HepG2 (cell line): Measurements from ENCODE around the gene PRDX3. TPM values are rescaled to one million over a fixed set of nuclear protein-coding genes. Genes with fewer than 3 reads are reported as not detected.
A peak's percentile ranks its signal among the peaks of the same experiment; 100 is the strongest.

Experiments
- HMG20A ChIP-seq: IDR thresholded peaks from 2 replicates; pipeline ENCODE4 v1.6.1; 2016; ENCODE audit warnings: borderline replicate concordance
- MXD4 ChIP-seq: IDR thresholded peaks from 2 replicates; pipeline ENCODE4 v1.6.1; 2016; ENCODE audit warnings: mild to moderate bottlenecking, missing biosample characterization, missing genetic modification reagents
- POGK ChIP-seq: sonication (generic); formaldehyde crosslinking; conservative IDR thresholded peaks from 2 replicates; pipeline ENCODE4 v1.8.0; 2022; ENCODE audit warnings: mild to moderate bottlenecking, moderate library complexity, missing genetic modification reagents
- POLR2A ChIP-seq, 2 experiments: IDR thresholded peaks; 2 replicates each; pipeline ENCODE4 v1.6.1; 2011; ENCODE audit warnings: low read depth in 2 of 2, low read length in 2 of 2, mild to moderate bottlenecking in 1 of 2, moderate library complexity in 1 of 2; ENCODE audit not compliant: insufficient read depth in 1 of 2
- RCOR2 ChIP-seq: IDR thresholded peaks from 2 replicates; pipeline ENCODE4 v1.6.1; 2016; ENCODE audit warnings: missing biosample characterization, missing genetic modification reagents
- RXRB ChIP-seq: IDR thresholded peaks from 2 replicates; pipeline ENCODE4 v1.6.1; 2016; ENCODE audit warnings: borderline replicate concordance, missing genetic modification reagents, missing compliant biosample characterization
- STAT5B ChIP-seq: sonication (generic); formaldehyde crosslinking; IDR thresholded peaks from 2 replicates; pipeline ENCODE4 v1.4.0; 2020; ENCODE audit warnings: missing genetic modification reagents
- THAP11 ChIP-seq: IDR thresholded peaks from 2 replicates; pipeline ENCODE4 v1.6.1; 2016; ENCODE audit warnings: missing biosample characterization, missing genetic modification reagents
- ZBTB20 ChIP-seq: sonication (generic); formaldehyde crosslinking; IDR thresholded peaks from 2 replicates; pipeline ENCODE4 v1.8.1; 2023; ENCODE audit warnings: missing genetic modification reagents, low read depth, mild to moderate bottlenecking, borderline replicate concordance
- ZFX ChIP-seq: sonication (generic); formaldehyde crosslinking; IDR thresholded peaks from 2 replicates; pipeline ENCODE4 v1.4.0; 2020; ENCODE audit warnings: mild to moderate bottlenecking, low read depth, missing genetic modification reagents, moderate library complexity
- ZNF414 ChIP-seq: sonication (generic); formaldehyde crosslinking; IDR thresholded peaks from 2 replicates; pipeline ENCODE4 v1.5.0; 2020; ENCODE audit warnings: missing genetic modification reagents
- polyA plus RNA-seq, 8 experiments: library from polyadenylated mRNA; depleted of rRNA in 3 of 8; stranded (reverse) in 7 of 8; unstranded in 1 of 8; fragments of >200 nt; fragmentation: Illumina TruSeq in 4 of 8; extraction: Trizol in 4 of 8; gene quantifications; 2 replicates each; pipeline versions ENCODE4 v1.2.1 to v1.2.3, GENCODE V29; 2011 to 2016; ENCODE audit warnings: low read depth in 4 of 8, missing spikeins in 1 of 8, mixed read lengths in 1 of 8; ENCODE audit not compliant: insufficient read depth in 1 of 8
- total RNA-seq, 5 experiments: library from RNA; depleted of rRNA; stranded (reverse); fragments of >200 nt; fragmentation: Illumina TruSeq; extraction: Trizol; gene quantifications; 2 replicates each; pipeline ENCODE4 v1.2.3, GENCODE V29; 2016; ENCODE audit warnings: low read depth in 1 of 5
- TF ChIP-seq, protein P1 (sequence below): IDR thresholded peaks from 2 replicates; pipeline ENCODE4 v1.4.0; 2020; ENCODE audit warnings: mild to moderate bottlenecking, missing genetic modification reagents
- TF ChIP-seq, protein P2 (sequence below): IDR thresholded peaks from 2 replicates; pipeline ENCODE4 v1.6.1; 2016; ENCODE audit warnings: missing biosample characterization, missing genetic modification reagents, low read depth
- TF ChIP-seq, protein P3 (sequence below): sonication (generic); formaldehyde crosslinking; conservative IDR thresholded peaks from 2 replicates; pipeline ENCODE4 v1.8.1; 2023; ENCODE audit warnings: missing genetic modification reagents
- TF ChIP-seq, protein P4 (sequence below): sonication (generic); formaldehyde crosslinking; IDR thresholded peaks from 2 replicates; pipeline ENCODE4 v1.4.0; 2020; ENCODE audit warnings: missing genetic modification reagents

PRDX3 gene
- total and polyA plus RNA-seq, 2 of the 13 experiments (the other 11 are each of a cell fraction or from before 2014, with no cell fraction given): 407 to 565 TPM

DNA sequence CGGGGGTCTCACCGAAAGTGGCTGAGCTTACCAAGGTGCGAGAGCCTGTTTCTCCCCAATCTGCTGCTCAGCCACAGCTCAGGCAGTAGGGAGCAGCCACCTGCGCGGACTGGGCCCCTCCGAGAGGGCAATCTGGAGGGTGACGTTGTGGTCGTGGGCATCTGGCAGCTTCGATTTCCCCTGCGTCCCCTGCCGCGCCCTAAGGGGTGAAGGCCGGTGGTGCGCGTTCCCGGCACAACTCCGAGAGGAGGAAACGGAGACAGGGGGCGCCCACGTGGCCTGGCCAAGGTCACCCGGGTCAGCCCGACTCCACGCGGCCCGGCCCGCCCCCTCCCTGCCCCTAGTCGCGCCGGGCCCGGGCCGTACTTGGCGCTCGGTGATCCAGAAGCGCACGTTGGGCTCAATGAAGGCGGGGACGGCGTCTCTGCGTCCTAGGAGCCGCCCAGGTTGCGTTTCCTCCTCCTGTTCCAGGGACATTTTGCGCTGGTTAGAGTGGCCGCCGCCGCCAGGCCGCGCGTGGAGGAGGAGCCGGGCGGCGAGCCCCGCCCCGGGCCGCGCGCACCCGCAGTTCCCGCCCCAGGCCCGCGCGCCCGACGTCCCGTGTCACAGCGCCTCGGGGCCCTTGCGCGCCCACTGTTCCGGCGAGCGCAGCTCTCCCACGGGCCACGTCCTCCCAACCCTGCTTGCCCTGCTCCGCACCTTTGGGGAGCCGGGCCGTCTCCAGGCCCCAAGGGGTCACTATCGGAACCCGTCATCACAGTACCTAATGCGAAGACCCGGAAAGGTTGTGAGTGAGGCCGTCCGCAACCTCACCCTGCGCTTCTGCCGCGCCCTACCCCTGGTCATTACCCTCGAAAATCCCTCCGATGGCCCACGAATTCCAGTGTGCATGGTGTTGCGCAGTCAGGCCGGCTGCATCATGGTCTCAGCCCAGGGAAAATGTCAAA, 13.2 kb downstream of the PRDX3 start, which contains the start of gene SFXN4 (continued):
- peak; percentile 66; the same call in 1 of the 2 replicates for TF ChIP-seq POGK (CRISPR knock-in tag)
- TF ChIP-seq STAT5B (CRISPR knock-in tag): no peak
- TF ChIP-seq RXRB (CRISPR knock-in tag): peak; percentile 80
- peak; percentile 60 to 77 for TF ChIP-seq POLR2A (IDR thresholded peaks at IDR 0.05; ENCODE audit: insufficient read depth in 1 of 2, low read depth in 2 of 2, low read length in 2 of 2)
- TF ChIP-seq, protein P1, sequence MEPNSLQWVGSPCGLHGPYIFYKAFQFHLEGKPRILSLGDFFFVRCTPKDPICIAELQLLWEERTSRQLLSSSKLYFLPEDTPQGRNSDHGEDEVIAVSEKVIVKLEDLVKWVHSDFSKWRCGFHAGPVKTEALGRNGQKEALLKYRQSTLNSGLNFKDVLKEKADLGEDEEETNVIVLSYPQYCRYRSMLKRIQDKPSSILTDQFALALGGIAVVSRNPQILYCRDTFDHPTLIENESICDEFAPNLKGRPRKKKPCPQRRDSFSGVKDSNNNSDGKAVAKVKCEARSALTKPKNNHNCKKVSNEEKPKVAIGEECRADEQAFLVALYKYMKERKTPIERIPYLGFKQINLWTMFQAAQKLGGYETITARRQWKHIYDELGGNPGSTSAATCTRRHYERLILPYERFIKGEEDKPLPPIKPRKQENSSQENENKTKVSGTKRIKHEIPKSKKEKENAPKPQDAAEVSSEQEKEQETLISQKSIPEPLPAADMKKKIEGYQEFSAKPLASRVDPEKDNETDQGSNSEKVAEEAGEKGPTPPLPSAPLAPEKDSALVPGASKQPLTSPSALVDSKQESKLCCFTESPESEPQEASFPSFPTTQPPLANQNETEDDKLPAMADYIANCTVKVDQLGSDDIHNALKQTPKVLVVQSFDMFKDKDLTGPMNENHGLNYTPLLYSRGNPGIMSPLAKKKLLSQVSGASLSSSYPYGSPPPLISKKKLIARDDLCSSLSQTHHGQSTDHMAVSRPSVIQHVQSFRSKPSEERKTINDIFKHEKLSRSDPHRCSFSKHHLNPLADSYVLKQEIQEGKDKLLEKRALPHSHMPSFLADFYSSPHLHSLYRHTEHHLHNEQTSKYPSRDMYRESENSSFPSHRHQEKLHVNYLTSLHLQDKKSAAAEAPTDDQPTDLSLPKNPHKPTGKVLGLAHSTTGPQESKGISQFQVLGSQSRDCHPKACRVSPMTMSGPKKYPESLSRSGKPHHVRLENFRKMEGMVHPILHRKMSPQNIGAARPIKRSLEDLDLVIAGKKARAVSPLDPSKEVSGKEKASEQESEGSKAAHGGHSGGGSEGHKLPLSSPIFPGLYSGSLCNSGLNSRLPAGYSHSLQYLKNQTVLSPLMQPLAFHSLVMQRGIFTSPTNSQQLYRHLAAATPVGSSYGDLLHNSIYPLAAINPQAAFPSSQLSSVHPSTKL (CRISPR knock-in tag): peak; percentile 69
- TF ChIP-seq, protein P2, sequence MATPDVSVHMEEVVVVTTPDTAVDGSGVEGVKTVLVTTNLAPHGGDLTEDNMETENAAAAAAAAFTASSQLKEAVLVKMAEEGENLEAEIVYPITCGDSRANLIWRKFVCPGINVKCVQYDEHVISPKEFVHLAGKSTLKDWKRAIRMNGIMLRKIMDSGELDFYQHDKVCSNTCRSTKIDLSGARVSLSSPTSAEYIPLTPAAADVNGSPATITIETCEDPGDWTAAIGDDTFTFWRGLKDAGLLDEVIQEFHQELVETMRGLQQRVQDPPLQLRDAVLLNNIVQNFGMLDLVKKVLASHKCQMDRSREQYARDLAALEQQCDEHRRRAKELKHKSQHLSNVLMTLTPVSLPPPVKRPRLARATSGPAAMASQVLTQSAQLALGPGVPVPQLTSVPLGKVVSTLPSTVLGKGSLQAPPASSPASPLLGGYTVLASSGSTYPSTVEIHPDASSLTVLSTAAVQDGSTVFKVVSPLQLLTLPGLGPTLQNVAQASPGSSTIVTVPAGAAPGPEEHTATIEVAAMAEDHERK: no peak
- peak; percentile 54; the same call in 1 of the 2 replicates for TF ChIP-seq THAP11
- peak; percentile 40; the same call in 1 of the 2 replicates for TF ChIP-seq ZBTB20 (CRISPR knock-in tag)
- TF ChIP-seq, protein P3, sequence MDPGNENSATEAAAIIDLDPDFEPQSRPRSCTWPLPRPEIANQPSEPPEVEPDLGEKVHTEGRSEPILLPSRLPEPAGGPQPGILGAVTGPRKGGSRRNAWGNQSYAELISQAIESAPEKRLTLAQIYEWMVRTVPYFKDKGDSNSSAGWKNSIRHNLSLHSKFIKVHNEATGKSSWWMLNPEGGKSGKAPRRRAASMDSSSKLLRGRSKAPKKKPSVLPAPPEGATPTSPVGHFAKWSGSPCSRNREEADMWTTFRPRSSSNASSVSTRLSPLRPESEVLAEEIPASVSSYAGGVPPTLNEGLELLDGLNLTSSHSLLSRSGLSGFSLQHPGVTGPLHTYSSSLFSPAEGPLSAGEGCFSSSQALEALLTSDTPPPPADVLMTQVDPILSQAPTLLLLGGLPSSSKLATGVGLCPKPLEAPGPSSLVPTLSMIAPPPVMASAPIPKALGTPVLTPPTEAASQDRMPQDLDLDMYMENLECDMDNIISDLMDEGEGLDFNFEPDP (CRISPR knock-in tag): no peak
- TF ChIP-seq ZFX (CRISPR knock-in tag): peak; percentile 94
- TF ChIP-seq, protein P4, sequence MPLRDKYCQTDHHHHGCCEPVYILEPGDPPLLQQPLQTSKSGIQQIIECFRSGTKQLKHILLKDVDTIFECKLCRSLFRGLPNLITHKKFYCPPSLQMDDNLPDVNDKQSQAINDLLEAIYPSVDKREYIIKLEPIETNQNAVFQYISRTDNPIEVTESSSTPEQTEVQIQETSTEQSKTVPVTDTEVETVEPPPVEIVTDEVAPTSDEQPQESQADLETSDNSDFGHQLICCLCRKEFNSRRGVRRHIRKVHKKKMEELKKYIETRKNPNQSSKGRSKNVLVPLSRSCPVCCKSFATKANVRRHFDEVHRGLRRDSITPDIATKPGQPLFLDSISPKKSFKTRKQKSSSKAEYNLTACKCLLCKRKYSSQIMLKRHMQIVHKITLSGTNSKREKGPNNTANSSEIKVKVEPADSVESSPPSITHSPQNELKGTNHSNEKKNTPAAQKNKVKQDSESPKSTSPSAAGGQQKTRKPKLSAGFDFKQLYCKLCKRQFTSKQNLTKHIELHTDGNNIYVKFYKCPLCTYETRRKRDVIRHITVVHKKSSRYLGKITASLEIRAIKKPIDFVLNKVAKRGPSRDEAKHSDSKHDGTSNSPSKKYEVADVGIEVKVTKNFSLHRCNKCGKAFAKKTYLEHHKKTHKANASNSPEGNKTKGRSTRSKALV (CRISPR knock-in tag): peak; percentile 54; the same call in 1 of the 2 replicates
- peak; percentile 92 for TF ChIP-seq MXD4 (CRISPR knock-in tag)
- 0 out of 2 replicates have a peak, but pooled peaks have one; percentile 13 for TF ChIP-seq RCOR2 (CRISPR knock-in tag)
- 0 out of 2 replicates have a peak, but pooled peaks have one; percentile 31 for TF ChIP-seq ZNF414 (CRISPR knock-in tag)
- 0 out of 2 replicates have a peak, but pooled peaks have one; percentile 8 for TF ChIP-seq HMG20A (CRISPR knock-in tag)
